Brain pericyte (primary cell): Measurements from ENCODE around the gene DUOXA1.
"Not testable (repeated sequence)": the region's sequence is repeated elsewhere in the genome, so short reads cannot be mapped to it uniquely, and the experiment has no call there.

ENCODE experiments used
- DNase-seq: peaks from one replicate; pipeline ENCODE4 v3.0.0-alpha.2; 2012; ENCODE audit warnings: low read depth, low spot score

The DUOXA1 gene

GRCh38 chr15:45112591-45113379, 16.9 kb downstream of the DUOXA1 start:
- no peak for DNase-seq

- no peak for DNase-seq
Measured at GRCh38 chr15:45112143-45112590, 17.5 kb downstream of the DUOXA1 start.

- no peak for DNase-seq
Measured at GRCh38 chr15:45111390-45112142, 18.1 kb downstream of the DUOXA1 start.

- DNase-seq: no peak
Measured at GRCh38 chr15:45110256-45110820, 19.3 kb downstream of the DUOXA1 start.

- no peak for DNase-seq
Measured at GRCh38 chr15:45107941-45108630, 21.6 kb downstream of the DUOXA1 start.

- DNase-seq: no peak
Measured at GRCh38 chr15:45106002-45106790, 23.5 kb downstream of the DUOXA1 start.

- no peak for DNase-seq
Measured at GRCh38 chr15:45105586-45105985, 24.1 kb downstream of the DUOXA1 start.

GRCh38 chr15:45104170-45104569, 25.5 kb downstream of the DUOXA1 start:
- not testable (repeated sequence) for DNase-seq

GRCh38 chr15:45102226-45102625, 27.5 kb downstream of the DUOXA1 start:
- no peak for DNase-seq

- no peak for DNase-seq
Measured at GRCh38 chr15:45101749-45102148, 27.9 kb downstream of the DUOXA1 start.

GRCh38 chr15:45100884-45101625, 28.6 kb downstream of the DUOXA1 start:
- no peak for DNase-seq

- no peak for DNase-seq
Measured at GRCh38 chr15:45099549-45100165, 30.0 kb downstream of the DUOXA1 start.

- no peak for DNase-seq
Measured at GRCh38 chr15:45097466-45097865, 32.2 kb downstream of the DUOXA1 start.

GRCh38 chr15:45095661-45096060, 34.0 kb downstream of the DUOXA1 start:
- no peak for DNase-seq

- DNase-seq: no peak
Measured at GRCh38 chr15:45094358-45094730, 35.3 kb downstream of the DUOXA1 start.

- no peak for DNase-seq
Measured at GRCh38 chr15:45093622-45094357, 35.9 kb downstream of the DUOXA1 start.

- DNase-seq: no peak
Measured at GRCh38 chr15:45093013-45093412, 36.7 kb downstream of the DUOXA1 start.

GRCh38 chr15:45091576-45091975, 38.1 kb downstream of the DUOXA1 start:
- no peak for DNase-seq

GRCh38 chr15:45091161-45091560, 38.5 kb downstream of the DUOXA1 start:
- DNase-seq: no peak
